Right lobe of liver (tissue), 6 donors: Measurements from ENCODE around the gene ZFP28. TPM values are rescaled to one million over a fixed set of nuclear protein-coding genes. Genes with fewer than 3 reads are reported as not detected.

ENCODE experiments used
- ATAC-seq, 4 donors: fragments of 200-7000 bp; cut with Tn5 transposase; one replicate each; pipeline ENCODE4 v1.9.1; 2020; ENCODE audit warnings: mild to moderate bottlenecking in 4 of 4, moderate library complexity in 4 of 4
- DNase-seq, 3 donors: peaks; one replicate each; pipeline ENCODE4 v3.0.0-alpha.2; 2020
- H3K27ac ChIP-seq, 3 donors: fragments of 200-600 bp; one replicate each; pipeline ENCODE4 v1.8.0; 2022
- H3K27me3 ChIP-seq, 2 donors: fragments of 200-600 bp; one replicate each; pipeline ENCODE4 v1.8.0; 2022
- H3K36me3 ChIP-seq, 4 donors: fragments of 200-600 bp; sonication (generic) in 1 of 4; one replicate each; pipeline versions ENCODE4 v1.5.1 to v1.8.0; 2017 to 2022; ENCODE audit warnings: control low read depth in 1 of 4
- H3K4me1 ChIP-seq, 4 donors: fragments of 200-600 bp; sonication (generic) in 1 of 4; one replicate each; pipeline versions ENCODE4 v1.5.1 to v1.8.0; 2017 to 2022; ENCODE audit warnings: control low read depth in 1 of 4
- H3K4me3 ChIP-seq, 3 donors: fragments of 200-600 bp; one replicate each; pipeline ENCODE4 v1.8.0; 2022
- H3K9me3 ChIP-seq, 4 donors: fragments of 200-600 bp; sonication (generic) in 1 of 4; one replicate each; pipeline versions ENCODE4 v1.5.1 to v1.8.0; 2017 to 2022; ENCODE audit warnings: control low read depth in 1 of 4
- POLR2A ChIP-seq: fragments of 450-650 bp; IDR thresholded peaks from one replicate; pipeline ENCODE4 v1.6.1; 2017; ENCODE audit warnings: antibody characterized with exemption, mild to moderate bottlenecking
- WGBS: methylation state at CpG from one replicate; pipeline ENCODE4 v1.1.6; 2018; ENCODE audit warnings: low coverage, low lambda C conversion rate; ENCODE audit not compliant: insufficient coverage; ENCODE audit errors: missing lambda C conversion rate; 5-methylcytosine and 5-hydroxymethylcytosine counted together
- intact Hi-C, 2 donors: fragments of 100-400 bp; cut with DNase I; formaldehyde crosslinking; loops; one replicate each; pipeline versions ENCODE4 v1.11.2 to v1.14.1; 2022
- total RNA-seq, 6 experiments: library from RNA; depleted of rRNA in 2 of 6; stranded (reverse); fragments of >200 nt in 2 of 6; fragmentation: NEBNext Ultra II Directional in 3 of 6; extraction: Animal tissue kit (Norgen Biotek cat#: 25700) in 3 of 6; gene quantifications; one replicate each; pipeline versions ENCODE4 v1.1.0 to v1.2.4, GENCODE V29; 2016 to 2023
- TF ChIP-seq, protein P1 (sequence below), 4 donors: fragments of 200-600 bp in 3 of 4; fragments of 450-650 bp in 1 of 4; IDR thresholded peaks; one replicate each; pipeline versions ENCODE4 v1.5.1 to v1.8.0; 2016 to 2022; ENCODE audit warnings: antibody characterized with exemption in 4 of 4, mild to moderate bottlenecking in 2 of 4
- donor health status: DM: no; HTN: yes; CAD: no.
- donor health status: DM: no; HTN: no; CAD: no.
- donor health status: DM: no; HTN: no; CAD: no.
- donor health status: DM: no; HTN: yes; CAD: no.
- donor health status: DM: no; HTN: yes; CAD: no.

The ZFP28 gene
- total RNA-seq, 6 experiments from 2014 or later = 0.53 to 2.6 (median 0.77) TPM

DNA sequence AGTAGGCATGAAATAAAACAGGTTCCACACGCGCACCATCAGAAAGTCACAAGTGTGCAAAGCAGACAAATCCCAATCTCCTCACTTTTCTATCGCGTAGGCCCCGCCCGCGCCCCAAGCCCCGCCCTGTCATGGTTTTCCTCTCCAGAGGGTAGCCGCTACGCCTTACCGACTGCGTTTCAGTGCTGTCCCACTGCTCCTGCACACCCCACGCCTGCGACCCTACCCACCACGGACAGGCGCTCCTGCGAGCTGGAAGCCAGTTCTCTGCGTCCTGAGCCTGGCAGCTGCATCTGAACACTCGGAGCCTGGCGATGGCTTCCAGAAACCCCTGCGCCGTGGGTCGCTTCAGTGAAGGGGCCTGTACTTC lies 28.1 kb downstream of the ZFP28 start:
- Histone ChIP-seq H3K27ac (peak overlapping the region in 2 of 3 donors; percentile 56 to 59), H3K9me3 (peaks cover 0 to 56% (median 10%) of the 10 kb centered on the region in 4 donors), H3K4me3 (peak overlapping the region; percentile 92 to 95 (median 95)), H3K4me1 (peaks cover 0 to 8% (median 0%) of the 10 kb centered on the region in 4 donors), H3K36me3 (peaks cover 0 to 21% (median 6%) of the 10 kb centered on the region in 4 donors), H3K27me3 (no peaks in the 10 kb centered on the region)
- 0% methylated on average over 3 of the region's 23 CpGs for WGBS
- TF ChIP-seq, protein P1, sequence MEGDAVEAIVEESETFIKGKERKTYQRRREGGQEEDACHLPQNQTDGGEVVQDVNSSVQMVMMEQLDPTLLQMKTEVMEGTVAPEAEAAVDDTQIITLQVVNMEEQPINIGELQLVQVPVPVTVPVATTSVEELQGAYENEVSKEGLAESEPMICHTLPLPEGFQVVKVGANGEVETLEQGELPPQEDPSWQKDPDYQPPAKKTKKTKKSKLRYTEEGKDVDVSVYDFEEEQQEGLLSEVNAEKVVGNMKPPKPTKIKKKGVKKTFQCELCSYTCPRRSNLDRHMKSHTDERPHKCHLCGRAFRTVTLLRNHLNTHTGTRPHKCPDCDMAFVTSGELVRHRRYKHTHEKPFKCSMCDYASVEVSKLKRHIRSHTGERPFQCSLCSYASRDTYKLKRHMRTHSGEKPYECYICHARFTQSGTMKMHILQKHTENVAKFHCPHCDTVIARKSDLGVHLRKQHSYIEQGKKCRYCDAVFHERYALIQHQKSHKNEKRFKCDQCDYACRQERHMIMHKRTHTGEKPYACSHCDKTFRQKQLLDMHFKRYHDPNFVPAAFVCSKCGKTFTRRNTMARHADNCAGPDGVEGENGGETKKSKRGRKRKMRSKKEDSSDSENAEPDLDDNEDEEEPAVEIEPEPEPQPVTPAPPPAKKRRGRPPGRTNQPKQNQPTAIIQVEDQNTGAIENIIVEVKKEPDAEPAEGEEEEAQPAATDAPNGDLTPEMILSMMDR (IDR thresholded peaks at IDR 0.05) = no peak
- no peak for TF ChIP-seq POLR2A
- intact Hi-C loops = no loop called here
- peak in 2 of 3 donors; percentile 51 to 62 for DNase-seq
- ATAC-seq = peak; percentile 48 to 58 (median 54)

DNA sequence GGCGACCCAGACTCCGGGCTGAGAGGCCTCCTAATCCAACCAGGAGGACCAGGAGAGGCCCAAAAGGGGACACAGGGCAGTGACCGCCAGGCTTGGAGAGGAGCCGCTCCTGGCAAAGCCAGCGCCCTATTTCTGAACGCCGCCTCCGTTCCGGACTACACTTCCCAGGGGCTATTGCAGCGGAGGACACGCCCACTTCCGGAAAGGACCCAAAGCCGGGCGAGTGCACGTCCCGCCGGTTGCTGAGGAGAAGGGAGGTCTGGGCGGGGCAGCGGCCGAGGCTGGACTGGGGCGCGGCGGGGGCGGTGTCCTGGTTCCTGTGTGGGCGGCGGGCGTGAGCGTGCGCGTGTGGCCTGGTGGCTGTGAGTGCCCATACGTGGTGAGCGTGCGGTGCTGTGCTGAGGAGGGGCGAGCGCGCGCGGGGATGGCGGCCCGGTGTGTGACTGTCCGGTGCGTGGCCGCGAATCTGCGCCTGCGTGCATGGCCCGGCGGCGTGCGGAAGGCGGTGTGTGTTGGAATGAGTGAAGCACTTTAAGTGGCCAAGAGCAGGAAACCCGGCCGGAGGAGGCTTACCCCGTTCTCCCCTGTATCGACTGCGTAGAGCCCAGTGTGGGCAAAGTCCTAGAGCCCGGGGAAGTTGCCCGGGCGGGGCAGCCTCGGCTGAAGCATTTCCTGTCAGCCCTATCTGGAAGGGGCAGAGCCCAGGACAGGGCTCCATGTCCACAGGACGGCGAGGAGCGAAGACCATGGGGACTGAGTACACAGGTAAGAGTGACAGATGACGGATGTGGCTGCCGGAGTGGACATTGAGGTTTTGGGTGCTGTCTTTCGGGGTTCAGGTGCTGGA lies 28.7 kb downstream of the ZFP28 start, which contains the start of gene ZNF470:
TSS of gene ZNF470 (plus strand) at position 195 of the 847 bp plus-strand sequence. CDS start 2,844 bp downstream, outside the sequence.
- peaks cover 0 to 24% (median 6%) of the 10 kb centered on the region in 4 donors for H3K36me3 ChIP-seq
- H3K27me3 ChIP-seq = no peaks in the 10 kb centered on the region
- H3K27ac ChIP-seq = peak within 1 kb of the TSS; percentile 17 to 59 (median 56)
- intact Hi-C loops = no loop called here
- peak; percentile 99 for ATAC-seq
- DNase-seq = peak; percentile 95 to 98 (median 97)
- H3K4me1 ChIP-seq = peaks cover 0 to 8% (median 0%) of the 10 kb centered on the region in 4 donors
- peak within 1 kb of the TSS; percentile 92 to 95 (median 95) for H3K4me3 ChIP-seq
- TF ChIP-seq, protein P1 (IDR thresholded peaks at IDR 0.05) = no peak
- peak; percentile 59 for TF ChIP-seq POLR2A
- 10% methylated on average over 22 of the region's 66 CpGs for WGBS
- peaks cover 0 to 57% (median 8%) of the 10 kb centered on the region in 4 donors for H3K9me3 ChIP-seq

DNA sequence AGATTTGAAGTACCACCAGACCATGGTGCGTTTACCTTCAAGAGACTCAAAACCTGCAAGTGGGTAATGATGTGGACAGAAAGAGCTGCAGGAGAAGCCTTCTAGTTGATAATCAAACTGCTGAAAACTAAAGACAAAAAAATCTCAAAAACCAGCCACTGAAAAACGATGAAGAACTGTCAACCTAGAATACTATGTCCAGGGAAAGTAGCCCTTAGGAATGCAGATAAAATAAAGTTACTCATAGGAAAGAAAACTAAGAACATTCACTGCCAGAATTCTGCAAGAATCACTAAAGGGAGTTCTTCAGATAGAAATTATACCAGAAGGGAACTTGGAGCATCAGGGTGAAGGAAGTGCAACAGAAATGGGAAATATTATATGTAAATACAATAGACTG lies 33.8 kb downstream of the ZFP28 start:
- Histone ChIP-seq H3K4me1 (peaks cover 0 to 8% (median 0%) of the 10 kb centered on the region in 4 donors), H3K27me3 (no peaks in the 10 kb centered on the region), H3K27ac (no peak overlapping the region), H3K4me3 (no peak overlapping the region), H3K9me3 (peaks cover 0 to 75% (median 30%) of the 10 kb centered on the region in 4 donors), H3K36me3 (peaks cover 0 to 59% (median 9%) of the 10 kb centered on the region in 4 donors)
- intact Hi-C loops = no loop called here
- ATAC-seq (no peak), DNase-seq (no peak)
- 50% methylated on average over 2 of the region's 2 CpGs for WGBS
- TF ChIP-seq POLR2A = no peak
- TF ChIP-seq, protein P1 (IDR thresholded peaks at IDR 0.05) = no peak

DNA sequence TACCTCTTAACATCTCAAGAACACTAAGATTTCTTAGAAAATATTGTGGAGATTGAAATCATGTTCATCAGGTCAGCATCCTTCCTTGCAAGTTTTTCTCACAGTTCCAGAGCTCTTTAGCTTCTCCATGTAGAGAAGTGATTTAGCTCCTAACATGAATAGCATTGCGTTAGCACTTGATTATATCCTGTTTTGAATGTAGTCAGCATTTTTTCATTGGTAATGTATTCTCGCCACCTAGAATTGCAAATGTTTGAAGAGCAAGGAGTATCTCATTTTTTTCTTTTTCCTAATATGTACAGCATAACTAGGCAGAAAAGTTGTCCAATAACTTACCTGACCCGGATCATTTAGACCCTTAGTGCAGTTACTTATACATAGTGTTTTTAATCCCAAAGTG lies 35.2 kb downstream of the ZFP28 start:
- ATAC-seq (no peak), DNase-seq (no peak)
- TF ChIP-seq POLR2A = no peak
- TF ChIP-seq, protein P1 (IDR thresholded peaks at IDR 0.05) = no peak
- Histone ChIP-seq H3K36me3 (peaks cover 0 to 58% (median 8%) of the 10 kb centered on the region in 4 donors), H3K27ac (no peak overlapping the region), H3K27me3 (no peaks in the 10 kb centered on the region), H3K9me3 (peaks cover 0 to 88% (median 41%) of the 10 kb centered on the region in 4 donors), H3K4me1 (no peaks in the 10 kb centered on the region), H3K4me3 (no peak overlapping the region)
- intact Hi-C loops = no loop called here
- 96% methylated on average over 3 of the region's 3 CpGs for WGBS
